GM12864 (cell line): Measurements from ENCODE around the gene ASXL2.
A peak's percentile ranks its signal among the peaks of the same experiment; 100 is the strongest.

Experiments
- DNase-seq: peaks from one replicate; pipeline ENCODE4 v3.0.0-alpha.2; 2011; ENCODE audit warnings: low read depth
- H3K4me3 ChIP-seq: 2 replicates; pipeline ENCODE4 v1.5.1; 2011; ENCODE audit warnings: mild to moderate bottlenecking, low read depth, low read length, control low read depth
- TF ChIP-seq, protein P1 (sequence below): IDR thresholded peaks from 2 replicates; pipeline ENCODE4 v1.5.1; 2011; ENCODE audit warnings: low read depth, mild to moderate bottlenecking, moderate library complexity, low read length, control low read depth, inconsistent platforms; ENCODE audit errors: missing control alignments

The ASXL2 gene

DNA sequence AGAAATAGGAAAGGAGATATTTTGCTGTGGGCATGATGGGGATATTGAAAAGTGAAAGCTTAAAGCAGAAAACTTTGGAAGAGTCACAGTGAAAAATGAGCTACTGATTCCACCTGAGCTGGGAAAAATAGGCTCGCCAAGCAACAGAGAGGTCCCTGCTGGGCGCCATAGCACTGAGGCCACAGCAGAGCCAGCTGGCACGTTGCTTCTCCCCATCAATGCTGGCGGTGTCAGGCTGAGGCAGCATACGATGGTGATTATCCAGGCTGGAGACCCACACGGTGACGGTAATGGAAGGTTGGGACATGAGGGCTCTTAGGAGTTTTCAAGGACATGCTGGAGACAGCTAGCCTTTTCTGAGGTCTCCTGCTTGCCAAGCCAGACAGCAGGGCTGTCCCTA lies 179.1 kb downstream of the ASXL2 start:
- no peak overlapping the region for H3K4me3 ChIP-seq
- no peak for DNase-seq
- TF ChIP-seq, protein P1, sequence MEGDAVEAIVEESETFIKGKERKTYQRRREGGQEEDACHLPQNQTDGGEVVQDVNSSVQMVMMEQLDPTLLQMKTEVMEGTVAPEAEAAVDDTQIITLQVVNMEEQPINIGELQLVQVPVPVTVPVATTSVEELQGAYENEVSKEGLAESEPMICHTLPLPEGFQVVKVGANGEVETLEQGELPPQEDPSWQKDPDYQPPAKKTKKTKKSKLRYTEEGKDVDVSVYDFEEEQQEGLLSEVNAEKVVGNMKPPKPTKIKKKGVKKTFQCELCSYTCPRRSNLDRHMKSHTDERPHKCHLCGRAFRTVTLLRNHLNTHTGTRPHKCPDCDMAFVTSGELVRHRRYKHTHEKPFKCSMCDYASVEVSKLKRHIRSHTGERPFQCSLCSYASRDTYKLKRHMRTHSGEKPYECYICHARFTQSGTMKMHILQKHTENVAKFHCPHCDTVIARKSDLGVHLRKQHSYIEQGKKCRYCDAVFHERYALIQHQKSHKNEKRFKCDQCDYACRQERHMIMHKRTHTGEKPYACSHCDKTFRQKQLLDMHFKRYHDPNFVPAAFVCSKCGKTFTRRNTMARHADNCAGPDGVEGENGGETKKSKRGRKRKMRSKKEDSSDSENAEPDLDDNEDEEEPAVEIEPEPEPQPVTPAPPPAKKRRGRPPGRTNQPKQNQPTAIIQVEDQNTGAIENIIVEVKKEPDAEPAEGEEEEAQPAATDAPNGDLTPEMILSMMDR = no peak

DNA sequence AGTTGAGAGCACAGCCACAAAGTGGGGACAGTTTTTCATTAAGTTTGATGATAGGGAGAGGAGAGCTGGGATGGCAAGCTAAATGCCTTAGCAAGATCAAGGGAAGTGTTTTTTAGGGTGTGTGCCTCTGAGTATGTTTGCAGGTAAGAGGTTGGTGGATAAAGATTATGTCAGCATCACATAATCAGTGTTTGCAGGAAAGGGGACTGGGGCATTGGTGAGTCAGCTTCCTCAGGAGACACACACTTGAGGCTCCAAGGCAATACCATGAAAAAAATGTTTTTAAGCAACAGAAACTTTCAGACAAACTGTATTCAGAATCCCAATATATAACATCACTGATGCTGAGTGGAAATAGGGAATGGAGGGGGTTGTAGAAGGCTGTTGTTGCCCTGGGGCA lies 179.5 kb downstream of the ASXL2 start:
- no peak overlapping the region for H3K4me3 ChIP-seq
- DNase-seq = no peak
- TF ChIP-seq, protein P1 = no peak

DNA sequence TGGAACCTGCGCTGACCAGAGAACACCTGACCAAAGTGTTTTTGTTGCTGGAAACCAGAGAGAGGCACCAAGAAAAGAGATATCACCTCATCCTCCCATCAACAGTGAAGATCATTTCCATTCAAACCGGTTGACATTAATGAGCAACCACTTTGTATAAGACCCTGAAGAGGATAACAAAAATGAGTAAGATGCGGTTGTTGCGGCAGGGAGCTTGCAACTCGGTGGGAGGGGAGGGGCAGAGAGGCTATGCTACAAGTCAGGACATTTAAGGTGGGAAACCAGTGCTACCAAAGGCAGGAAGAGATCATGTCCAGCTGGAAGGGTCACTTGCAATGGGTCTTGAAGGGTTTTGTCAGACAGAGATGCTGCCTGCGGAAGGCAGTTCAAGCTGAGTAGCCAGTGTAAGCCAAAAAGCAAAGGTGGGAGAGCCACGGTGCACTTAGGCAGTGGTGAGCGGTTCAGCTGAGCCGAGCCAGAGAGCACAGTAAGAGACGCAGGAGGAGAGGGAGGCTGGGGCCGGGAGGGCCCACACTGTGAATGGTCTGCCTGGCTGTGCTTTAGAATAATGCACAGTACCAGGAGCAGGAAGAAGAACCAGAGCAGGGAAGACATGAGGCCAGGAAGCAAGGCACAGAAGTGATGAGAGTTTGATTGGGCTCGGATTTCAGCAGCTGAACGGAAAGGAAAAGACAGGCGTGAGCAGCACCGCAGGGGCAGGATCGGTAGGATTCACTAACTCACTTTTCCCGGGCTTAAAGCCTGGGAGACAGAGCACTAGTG lies 180.5 kb downstream of the ASXL2 start:
- no peak overlapping the region for H3K4me3 ChIP-seq
- TF ChIP-seq, protein P1 = peak; percentile 0
- no peak for DNase-seq

DNA sequence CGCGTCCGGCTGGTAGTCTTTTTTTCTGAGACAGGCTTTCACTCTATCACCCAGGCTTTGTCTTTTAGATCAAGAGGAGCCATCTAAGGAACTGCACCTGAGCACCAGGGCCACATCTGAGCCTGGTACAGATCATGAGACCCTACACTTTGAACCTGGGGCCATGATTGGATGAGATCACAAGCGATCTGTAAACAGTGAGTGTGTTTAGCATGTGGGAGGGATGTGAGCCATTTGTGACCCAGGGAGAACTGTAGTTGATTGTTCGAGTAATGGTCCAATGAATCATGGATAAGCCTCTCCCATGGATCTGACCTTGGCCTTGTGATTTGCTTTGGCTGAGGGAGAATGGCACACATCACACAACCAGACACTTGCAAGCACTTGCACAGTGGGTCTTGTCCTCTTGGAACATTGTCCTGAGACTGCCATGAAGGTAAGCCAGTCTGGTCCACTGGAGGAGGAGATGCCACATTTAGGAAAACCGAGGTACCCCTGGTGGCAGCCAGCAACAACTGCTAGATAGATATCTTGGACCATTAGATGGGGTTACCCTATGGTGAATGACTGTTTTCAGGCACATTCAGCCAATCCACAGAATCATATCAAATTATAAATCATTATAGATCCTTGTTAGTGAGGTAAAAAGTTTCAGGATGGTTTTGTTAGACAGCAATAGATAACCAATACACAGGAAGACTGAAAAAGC lies 185.4 kb downstream of the ASXL2 start:
- TF ChIP-seq, protein P1 = peak; percentile 7
- no peak overlapping the region for H3K4me3 ChIP-seq
- no peak for DNase-seq

DNA sequence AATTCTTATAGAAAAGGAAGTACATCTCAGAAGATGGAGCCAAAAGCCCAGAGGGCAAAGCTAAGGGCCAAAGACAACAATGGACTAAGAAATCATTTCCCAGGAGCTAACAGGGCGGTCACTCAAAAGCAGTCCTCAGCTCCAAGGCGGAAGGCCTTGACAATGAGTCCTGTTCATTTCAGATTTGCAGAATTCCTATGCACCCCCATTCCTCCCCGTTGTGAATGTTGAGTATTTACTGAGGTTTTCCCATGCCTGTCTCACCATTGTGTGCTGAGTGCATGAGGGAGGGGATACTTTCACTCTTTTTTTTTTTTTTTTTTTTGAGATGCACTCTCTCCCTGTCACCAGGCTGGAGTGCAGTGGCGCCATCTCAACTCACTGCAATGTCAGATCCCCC lies 186.1 kb downstream of the ASXL2 start:
- TF ChIP-seq, protein P1 = no peak
- no peak for DNase-seq

DNA sequence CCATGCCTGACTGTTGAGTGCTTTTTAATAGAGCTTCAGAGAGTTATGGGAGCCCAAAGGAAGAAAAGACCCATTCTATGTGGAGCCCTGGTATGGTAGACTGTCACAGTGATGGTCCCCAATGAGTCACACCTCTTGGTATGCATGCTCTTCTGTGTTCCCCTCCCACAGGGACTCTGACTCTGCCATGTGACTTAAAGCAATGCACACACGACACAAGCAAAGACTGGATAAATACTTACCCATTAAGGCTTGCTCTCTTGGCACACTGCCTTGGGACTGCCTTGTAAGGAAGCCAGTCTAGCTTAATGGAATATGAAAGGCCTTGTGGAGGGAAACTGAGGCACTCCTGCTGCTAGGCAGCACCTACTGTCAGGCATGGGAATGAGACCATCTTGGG lies 188.2 kb downstream of the ASXL2 start:
- TF ChIP-seq, protein P1 = no peak

More for the DNA sequence above, 186.1 kb downstream of the ASXL2 start:
- no peak overlapping the region for H3K4me3 ChIP-seq

More for the DNA sequence above, 188.2 kb downstream of the ASXL2 start:
- DNase-seq = no peak
- H3K4me3 ChIP-seq = no peak overlapping the region
